Measurements from ENCODE around the gene SUSD2.
A peak's percentile ranks its signal among the peaks of the same experiment; 100 is the strongest.
"Not testable (repeated sequence)": the region's sequence is repeated elsewhere in the genome, so short reads cannot be mapped to it uniquely, and the experiment has no call there.

Gene SUSD2

GRCh38 chr22:24214467-24215285 lies 33.4 kb downstream of the SUSD2 start:
- no peak for DNase-seq (ENCODE audit: low spot score)

- no peak for DNase-seq (ENCODE audit: low spot score)
Observed at GRCh38 chr22:24216541-24217209, 35.4 kb downstream of the SUSD2 start.

- no peak for DNase-seq (ENCODE audit: low spot score)
Observed at GRCh38 chr22:24217384-24217783, 36.1 kb downstream of the SUSD2 start.

- DNase-seq (ENCODE audit: low spot score), result no peak
Observed at GRCh38 chr22:24219750-24220149, 38.5 kb downstream of the SUSD2 start.

GRCh38 chr22:24224468-24224867 lies 43.2 kb downstream of the SUSD2 start:
- DNase-seq (ENCODE audit: low spot score), result no peak

GRCh38 chr22:24225044-24225601 lies 43.8 kb downstream of the SUSD2 start:
- DNase-seq (ENCODE audit: low spot score), result no peak

GRCh38 chr22:24225951-24226350 lies 44.7 kb downstream of the SUSD2 start:
- no peak for DNase-seq (ENCODE audit: low spot score)

GRCh38 chr22:24230911-24231656 lies 49.8 kb downstream of the SUSD2 start:
- DNase-seq (ENCODE audit: low spot score), result peak; percentile 72

- DNase-seq (ENCODE audit: low spot score), result no peak
Observed at GRCh38 chr22:24231706-24232105, 50.4 kb downstream of the SUSD2 start.

- DNase-seq (ENCODE audit: low spot score), result no peak
Observed at GRCh38 chr22:24232124-24232523, 50.8 kb downstream of the SUSD2 start.

- DNase-seq (ENCODE audit: low spot score), result no peak
Observed at GRCh38 chr22:24232725-24233124, 51.4 kb downstream of the SUSD2 start.

- DNase-seq (ENCODE audit: low spot score), result no peak
Observed at GRCh38 chr22:24233235-24233634, 51.9 kb downstream of the SUSD2 start.

GRCh38 chr22:24233816-24234215 lies 52.5 kb downstream of the SUSD2 start:
- no peak for DNase-seq (ENCODE audit: low spot score)

- no peak for DNase-seq (ENCODE audit: low spot score)
Observed at GRCh38 chr22:24235315-24235714, 54.0 kb downstream of the SUSD2 start.

GRCh38 chr22:24236656-24237055 lies 55.4 kb downstream of the SUSD2 start:
- no peak for DNase-seq (ENCODE audit: low spot score)

- DNase-seq (ENCODE audit: low spot score), result not testable (repeated sequence)
Observed at GRCh38 chr22:24238101-24238694, 56.9 kb downstream of the SUSD2 start.
